Kidney (tissue), 14 donors: ENCODE measurements around the gene DLGAP1. TPM values are rescaled to one million over a fixed set of nuclear protein-coding genes. Genes with fewer than 3 reads are reported as not detected.

Experiments used
- DNase-seq, 5 donors: peaks; one replicate each; pipeline ENCODE4 v3.0.0-alpha.2; 2013 to 2020
- FAIRE-seq: peaks from 2 replicates; lab custom pipeline; 2012; peaks lifted over from hg19 to GRCh38; lab: Jason Lieb, UNC
- H3K27ac ChIP-seq, 2 donors: one replicate each; pipeline ENCODE4 v1.7.0; 2013; ENCODE audit warnings: low read depth in 2 of 2, low read length in 2 of 2, inconsistent platforms in 1 of 2
- H3K27me3 ChIP-seq: one replicate; pipeline ENCODE4 v1.7.1; 2013; ENCODE audit warnings: low read length, inconsistent platforms; ENCODE audit not compliant: control insufficient read depth, insufficient read depth
- H3K36me3 ChIP-seq, 3 donors: one replicate each; pipeline versions ENCODE4 v1.7.0 to v1.7.1; 2013; ENCODE audit warnings: low read length in 3 of 3, control low read depth in 1 of 3, inconsistent platforms in 1 of 3; ENCODE audit not compliant: insufficient read depth in 3 of 3, control insufficient read depth in 2 of 3
- H3K4me1 ChIP-seq, 3 donors: one replicate each; pipeline versions ENCODE4 v1.7.0 to v1.7.1; 2013; ENCODE audit warnings: low read length in 3 of 3, inconsistent platforms in 1 of 3, low read depth in 1 of 3; ENCODE audit not compliant: control insufficient read depth in 2 of 3, insufficient read depth in 2 of 3
- H3K4me3 ChIP-seq, 3 donors: one replicate each; pipeline versions ENCODE4 v1.7.0 to v1.8.1; 2013; ENCODE audit warnings: low read length in 3 of 3, control low read depth in 1 of 3, inconsistent platforms in 1 of 3
- H3K9ac ChIP-seq, 3 donors: one replicate each; pipeline versions ENCODE4 v1.7.0 to v1.7.1; 2013; ENCODE audit warnings: low read length in 3 of 3, control low read depth in 1 of 3, inconsistent platforms in 1 of 3
- H3K9me3 ChIP-seq, 3 donors: one replicate each; pipeline versions ENCODE4 v1.7.0 to v1.7.1; 2013; ENCODE audit warnings: low read length in 3 of 3, control low read depth in 1 of 3, inconsistent platforms in 1 of 3; ENCODE audit not compliant: control insufficient read depth in 2 of 3, insufficient read depth in 1 of 3
- intact Hi-C: fragments of 100-400 bp; cut with DNase I; formaldehyde crosslinking; loops from one replicate; pipeline ENCODE4 v1.11.1; 2022
- polyA plus RNA-seq: library from polyadenylated mRNA; stranded (reverse); fragments of 350-450 nt; fragmentation: Illumina TruSeq; extraction: RNeasy Lipid Tissue Mini Kit (QIAGEN cat#74804); gene quantifications from one replicate; pipeline ENCODE4 v1.2.3, GENCODE V29; 2014; ENCODE audit warnings: low read depth, low replicate concordance; ENCODE audit not compliant: insufficient read depth
- total RNA-seq: library from RNA; stranded (reverse); fragmentation: NEBNext Ultra II Directional; extraction: Animal tissue kit (Norgen Biotek cat#: 25700); gene quantifications from one replicate; pipeline ENCODE4 v1.2.1, GENCODE V29; 2021
- TF ChIP-seq, protein P1 (sequence below): IDR thresholded peaks from 3 replicates; pipeline ENCODE4 v1.5.1; 2012; ENCODE audit warnings: mild to moderate bottlenecking, moderate library complexity, borderline replicate concordance; ENCODE audit not compliant: insufficient read depth; ENCODE audit errors: extremely low read depth
- donor health status: control.
- donor health status: control.
- donor health status: control.
- donor health status: control.
- donor health status: control.
- donor health status: DM: yes; HTN: yes; CAD: no.
- donor health status: Normal renal cell carcinoma (clear cell type).

DLGAP1 gene
- total and polyA plus RNA-seq, 2 donors from 2014 or later = 1.2 to 32.8 TPM

DNA sequence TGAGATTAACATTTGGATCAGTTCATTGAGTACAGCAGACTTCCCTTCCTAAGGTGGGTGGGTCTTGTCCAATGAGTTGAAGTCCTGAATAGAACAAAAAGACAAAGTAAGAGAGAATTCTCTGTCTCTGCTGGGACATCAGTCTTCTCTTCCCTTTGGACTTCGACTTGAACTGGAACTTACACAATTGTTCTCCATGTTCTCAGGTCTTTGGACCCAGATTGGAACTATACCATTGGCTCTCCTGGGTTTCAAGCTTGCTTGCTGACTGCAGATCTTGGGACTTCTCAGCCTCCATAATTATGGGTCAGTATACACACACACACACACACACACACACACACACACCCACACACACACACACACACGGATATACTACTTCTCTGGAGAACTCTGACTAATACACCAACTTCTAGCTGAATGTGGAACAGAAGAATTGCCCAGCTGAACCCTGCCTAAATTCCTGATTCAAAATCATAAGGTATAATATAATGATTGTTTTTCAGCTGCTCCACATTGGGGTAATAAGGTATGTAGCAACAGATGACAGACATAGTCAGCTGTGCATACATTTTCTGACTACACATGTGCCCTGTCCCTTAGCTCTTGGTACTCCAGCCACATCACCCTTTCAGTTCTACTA lies 791.1 kb downstream of the DLGAP1 start:
- intact Hi-C loops = no loop called here
- Histone ChIP-seq H3K9ac (no peak overlapping the region), H3K4me3 (no peak overlapping the region), H3K27me3 (no peaks in the 10 kb centered on the region), H3K9me3 (no peaks in the 10 kb centered on the region), H3K4me1 (peaks cover 0 to 7% (median 3%) of the 10 kb centered on the region in 3 donors), H3K27ac (no peak overlapping the region), H3K36me3 (no peaks in the 10 kb centered on the region)
- TF ChIP-seq, protein P1, sequence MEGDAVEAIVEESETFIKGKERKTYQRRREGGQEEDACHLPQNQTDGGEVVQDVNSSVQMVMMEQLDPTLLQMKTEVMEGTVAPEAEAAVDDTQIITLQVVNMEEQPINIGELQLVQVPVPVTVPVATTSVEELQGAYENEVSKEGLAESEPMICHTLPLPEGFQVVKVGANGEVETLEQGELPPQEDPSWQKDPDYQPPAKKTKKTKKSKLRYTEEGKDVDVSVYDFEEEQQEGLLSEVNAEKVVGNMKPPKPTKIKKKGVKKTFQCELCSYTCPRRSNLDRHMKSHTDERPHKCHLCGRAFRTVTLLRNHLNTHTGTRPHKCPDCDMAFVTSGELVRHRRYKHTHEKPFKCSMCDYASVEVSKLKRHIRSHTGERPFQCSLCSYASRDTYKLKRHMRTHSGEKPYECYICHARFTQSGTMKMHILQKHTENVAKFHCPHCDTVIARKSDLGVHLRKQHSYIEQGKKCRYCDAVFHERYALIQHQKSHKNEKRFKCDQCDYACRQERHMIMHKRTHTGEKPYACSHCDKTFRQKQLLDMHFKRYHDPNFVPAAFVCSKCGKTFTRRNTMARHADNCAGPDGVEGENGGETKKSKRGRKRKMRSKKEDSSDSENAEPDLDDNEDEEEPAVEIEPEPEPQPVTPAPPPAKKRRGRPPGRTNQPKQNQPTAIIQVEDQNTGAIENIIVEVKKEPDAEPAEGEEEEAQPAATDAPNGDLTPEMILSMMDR = no peak
- FAIRE-seq = no peak
- DNase-seq = no peak

DNA sequence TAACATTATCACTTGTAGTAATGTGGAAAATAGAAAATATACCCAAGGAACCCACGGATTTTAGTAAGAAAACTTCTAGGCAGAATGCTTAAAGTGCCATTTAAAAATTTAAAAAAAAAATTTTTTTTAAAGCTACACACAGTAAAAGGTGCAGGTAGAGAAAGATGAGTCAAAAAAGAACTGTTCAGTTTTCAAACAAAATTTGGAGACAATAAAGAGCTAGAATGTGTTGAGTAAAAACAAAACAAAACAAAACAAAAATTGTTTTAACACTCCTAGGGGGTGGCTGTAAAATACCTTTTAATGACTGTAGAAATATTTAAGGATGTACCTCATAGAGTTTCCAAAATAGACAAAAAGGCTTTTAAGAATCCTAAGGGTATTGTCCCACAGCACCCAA lies 793.1 kb downstream of the DLGAP1 start:
- DNase-seq (no peak), FAIRE-seq (no peak)
- Histone ChIP-seq H3K9ac (no peak overlapping the region), H3K4me1 (peaks cover 0 to 7% (median 3%) of the 10 kb centered on the region in 3 donors), H3K4me3 (no peak overlapping the region), H3K36me3 (no peaks in the 10 kb centered on the region), H3K27ac (no peak overlapping the region), H3K27me3 (no peaks in the 10 kb centered on the region), H3K9me3 (no peaks in the 10 kb centered on the region)
- TF ChIP-seq, protein P1 = no peak
- intact Hi-C loops = no loop called here

DNA sequence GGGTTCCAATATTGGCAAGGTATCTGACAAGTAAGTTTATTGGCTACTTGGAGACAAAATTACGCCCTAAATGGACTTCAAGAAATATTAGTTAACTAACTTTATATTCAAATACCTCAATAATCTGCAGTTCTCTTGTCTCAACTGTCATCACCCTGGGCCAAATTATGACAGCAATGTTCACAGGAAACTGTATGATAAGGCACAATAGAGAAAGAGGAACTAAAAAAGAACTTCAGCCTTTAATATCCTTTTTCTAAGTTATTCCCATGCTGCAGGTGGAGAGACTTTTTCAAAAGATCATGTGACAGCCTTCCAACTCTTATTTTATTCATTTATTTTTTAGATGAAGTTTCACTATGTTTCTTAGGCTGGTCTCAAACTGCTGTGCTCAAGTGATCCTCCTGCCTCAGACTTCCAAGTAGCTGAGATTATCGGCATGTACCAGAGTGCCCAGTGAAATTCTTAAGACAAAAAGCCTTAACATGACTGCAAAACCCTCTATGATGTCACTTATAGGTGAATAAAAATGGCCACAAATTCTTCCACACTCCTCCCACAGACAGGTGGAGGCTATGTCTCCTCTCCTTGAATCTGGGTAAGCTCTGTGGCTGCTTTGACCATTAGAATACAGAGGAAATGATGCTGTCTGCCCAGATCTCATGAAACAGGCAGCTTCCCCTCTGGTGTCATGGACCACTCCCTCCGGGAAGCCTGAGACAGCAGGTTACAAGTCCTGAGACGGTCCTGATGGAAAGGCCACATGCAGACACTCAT lies 794.2 kb downstream of the DLGAP1 start:
- no peak for FAIRE-seq
- no peak for DNase-seq
- H3K4me3 ChIP-seq = no peak overlapping the region
- no peaks in the 10 kb centered on the region for H3K27me3 ChIP-seq
- no peaks in the 10 kb centered on the region for H3K36me3 ChIP-seq
- H3K27ac ChIP-seq = no peak overlapping the region
- peaks cover 0 to 7% (median 3%) of the 10 kb centered on the region in 3 donors for H3K4me1 ChIP-seq
- H3K9me3 ChIP-seq = no peaks in the 10 kb centered on the region
- H3K9ac ChIP-seq = no peak overlapping the region
- intact Hi-C loops = no loop called here
- TF ChIP-seq, protein P1 = no peak
